KG1 (cell line): ENCODE measurements around the gene PHF2.
"Not testable (repeated sequence)": the region's sequence is repeated elsewhere in the genome, so short reads cannot be mapped to it uniquely, and the experiment has no call there.

Experiments used
- DNase-seq: peaks from one replicate; lab custom pipeline; 2025; lab: John Stamatoyannopoulos, UW

The PHF2 gene

GRCh38 chr9:93665637-93666438 is 89.5 kb downstream of the PHF2 start:
- DNase-seq, result no peak

GRCh38 chr9:93666439-93666784 is 90.0 kb downstream of the PHF2 start:
- not testable (repeated sequence) for DNase-seq

GRCh38 chr9:93667006-93667405 is 90.6 kb downstream of the PHF2 start:
- DNase-seq, result no peak

- DNase-seq, result no peak
Measured at GRCh38 chr9:93667627-93668026, 91.2 kb downstream of the PHF2 start.

GRCh38 chr9:93668261-93668871 is 92.0 kb downstream of the PHF2 start:
- no peak for DNase-seq

- no peak for DNase-seq
Measured at GRCh38 chr9:93669116-93669957, 93.0 kb downstream of the PHF2 start.

- no peak for DNase-seq
Measured at GRCh38 chr9:93669958-93670207, 93.5 kb downstream of the PHF2 start.

- no peak for DNase-seq
Measured at GRCh38 chr9:93670208-93671019, 94.0 kb downstream of the PHF2 start.

GRCh38 chr9:93671020-93671338 is 94.6 kb downstream of the PHF2 start:
- DNase-seq, result no peak

GRCh38 chr9:93672330-93673020 is 96.1 kb downstream of the PHF2 start:
- DNase-seq, result not testable (repeated sequence)

- no peak for DNase-seq
Measured at GRCh38 chr9:93673021-93673838, 96.8 kb downstream of the PHF2 start.

- DNase-seq, result no peak
Measured at GRCh38 chr9:93673839-93674334, 97.5 kb downstream of the PHF2 start.

- no peak for DNase-seq
Measured at GRCh38 chr9:93674580-93675335, 98.4 kb downstream of the PHF2 start.

GRCh38 chr9:93675336-93676150 is 99.2 kb downstream of the PHF2 start:
- DNase-seq, result no peak

GRCh38 chr9:93676310-93677047 is 100.1 kb downstream of the PHF2 start:
- DNase-seq, result no peak

- no peak for DNase-seq
Measured at GRCh38 chr9:93677048-93677571, 100.7 kb downstream of the PHF2 start.

- no peak for DNase-seq
Measured at GRCh38 chr9:93677641-93678136, 101.3 kb downstream of the PHF2 start.
